HG02588 (cell line): ENCODE data around the gene CANT1.
"Not testable (repeated sequence)": the region's sequence is repeated elsewhere in the genome, so short reads cannot be mapped to it uniquely, and the experiment has no call there.

ENCODE experiments used
- ATAC-seq: cut with Tn5 transposase; IDR thresholded peaks from one replicate; pipeline ENCODE4 v1.9.1; 2021; ENCODE audit warnings: mild to moderate bottlenecking, moderate library complexity; ENCODE audit not compliant: unreplicated experiment

The CANT1 gene

GRCh38 chr17:79043931-79044320 lies 34.4 kb upstream of the CANT1 start:
- ATAC-seq: no peak

- no peak for ATAC-seq
Observed at GRCh38 chr17:79043191-79043930, 33.8 kb upstream of the CANT1 start.

GRCh38 chr17:79042421-79043190 lies 33.0 kb upstream of the CANT1 start:
- ATAC-seq: no peak

GRCh38 chr17:79041723-79042420 lies 32.3 kb upstream of the CANT1 start:
- ATAC-seq: no peak

- ATAC-seq: no peak
Observed at GRCh38 chr17:79041041-79041570, 31.5 kb upstream of the CANT1 start.

- no peak for ATAC-seq
Observed at GRCh38 chr17:79039886-79040285, 30.3 kb upstream of the CANT1 start.

- no peak for ATAC-seq
Observed at GRCh38 chr17:79039171-79039570, 29.6 kb upstream of the CANT1 start.

GRCh38 chr17:79038545-79039135 lies 29.1 kb upstream of the CANT1 start:
- ATAC-seq: no peak

GRCh38 chr17:79036596-79036995 lies 27.0 kb upstream of the CANT1 start:
- ATAC-seq: no peak

GRCh38 chr17:79036181-79036580 lies 26.6 kb upstream of the CANT1 start:
- ATAC-seq: no peak

- ATAC-seq: no peak
Observed at GRCh38 chr17:79035686-79036085, 26.1 kb upstream of the CANT1 start.

GRCh38 chr17:79034931-79035485 lies 25.4 kb upstream of the CANT1 start:
- no peak for ATAC-seq

GRCh38 chr17:79033741-79034501 lies 24.4 kb upstream of the CANT1 start:
- ATAC-seq: no peak

- ATAC-seq: no peak
Observed at GRCh38 chr17:79033046-79033616, 23.6 kb upstream of the CANT1 start.

GRCh38 chr17:79031996-79032875 lies 22.7 kb upstream of the CANT1 start:
- ATAC-seq: no peak

GRCh38 chr17:79030636-79031035 lies 21.1 kb upstream of the CANT1 start:
- ATAC-seq: not testable (repeated sequence)

GRCh38 chr17:79029327-79030009 lies 19.9 kb upstream of the CANT1 start:
- no peak for ATAC-seq
